H1 (cell line): ENCODE results near the gene PRKN.

ENCODE experiments used
- CTCF ChIP-seq, 3 experiments: IDR thresholded peaks; 1 replicate in 2 of 3; 2 replicates in 1 of 3; pipeline versions ENCODE4 v1.5.1 to v1.6.1; 2011; ENCODE audit warnings: low read length in 3 of 3, mild to moderate bottlenecking in 3 of 3, inconsistent platforms in 2 of 3, low read depth in 1 of 3, moderate library complexity in 1 of 3; ENCODE audit not compliant: insufficient read depth in 1 of 3; ENCODE audit errors: control extremely low read depth in 1 of 3
- FOSL1 ChIP-seq: IDR thresholded peaks from 2 replicates; pipeline ENCODE4 v1.6.1; 2011; ENCODE audit warnings: mild to moderate bottlenecking, low read depth, low read length, moderate library complexity; ENCODE audit not compliant: insufficient read depth
- POLR2A ChIP-seq, 2 experiments: IDR thresholded peaks; 1 replicate in 1 of 2; 2 replicates in 1 of 2; pipeline ENCODE4 v1.6.1; 2011; ENCODE audit warnings: low read depth in 2 of 2, low read length in 2 of 2, mild to moderate bottlenecking in 2 of 2; ENCODE audit errors: control extremely low read depth in 1 of 2
- RAD21 ChIP-seq, 2 experiments: IDR thresholded peaks in 1 of 2; conservative IDR thresholded peaks in 1 of 2; 2 replicates each; pipeline ENCODE4 v1.6.1; 2011; ENCODE audit warnings: low read depth in 2 of 2, low read length in 2 of 2, improper control_type of control experiment in 1 of 2, inconsistent platforms in 1 of 2, mild to moderate bottlenecking in 1 of 2, moderate library complexity in 1 of 2
- YY1 ChIP-seq: IDR thresholded peaks from 2 replicates; pipeline ENCODE4 v1.6.1; 2011; ENCODE audit warnings: low read depth, mild to moderate bottlenecking, low read length

- no peak for TF ChIP-seq CTCF (IDR thresholded peaks at IDR 0.05; ENCODE audit: control extremely low read depth in 1 of 3, insufficient read depth in 1 of 3, low read depth in 1 of 3, low read length in 3 of 3)
- TF ChIP-seq POLR2A (IDR thresholded peaks at IDR 0.05; ENCODE audit: control extremely low read depth in 1 of 2, low read depth in 2 of 2, low read length in 2 of 2): no peak
- no peak for TF ChIP-seq FOSL1
- TF ChIP-seq YY1: no peak
- TF ChIP-seq RAD21 (IDR thresholded peaks at IDR 0.05 in 1 of 2, conservative IDR thresholded peaks at IDR 0.05 in 1 of 2; ENCODE audit: low read depth in 2 of 2, low read length in 2 of 2): no peak
These were observed 803.0 kb downstream of the PRKN start for GRCh38 chr6:161924516-161925116.
